Fibroblast of skin of right biceps (primary cell): ENCODE measurements around the gene SIRPA.

Source experiments
- DNase-seq: peaks from one replicate; pipeline ENCODE4 v3.0.0-alpha.2; 2013

SIRPA gene

GRCh38 chr20:1935696-1936366, 40.6 kb downstream of the SIRPA start:
- DNase-seq, result no peak

GRCh38 chr20:1937316-1937976, 42.2 kb downstream of the SIRPA start:
- no peak for DNase-seq

GRCh38 chr20:1938464-1939269, 43.5 kb downstream of the SIRPA start:
- DNase-seq, result no peak

GRCh38 chr20:1939270-1939595, 44.0 kb downstream of the SIRPA start:
- DNase-seq, result no peak

- no peak for DNase-seq
Measured at GRCh38 chr20:1940581-1940980, 45.4 kb downstream of the SIRPA start.

GRCh38 chr20:1941226-1941625, 46.0 kb downstream of the SIRPA start:
- DNase-seq, result peak; percentile 27

GRCh38 chr20:1942061-1942460, 46.9 kb downstream of the SIRPA start:
- no peak for DNase-seq

GRCh38 chr20:1942486-1943274, 47.5 kb downstream of the SIRPA start:
- no peak for DNase-seq

- DNase-seq, result no peak
Measured at GRCh38 chr20:1943275-1944002, 48.2 kb downstream of the SIRPA start.

GRCh38 chr20:1944345-1945091, 49.3 kb downstream of the SIRPA start:
- DNase-seq, result no peak

- peak; percentile 21 for DNase-seq
Measured at GRCh38 chr20:1945134-1945618, 50.0 kb downstream of the SIRPA start.

- DNase-seq, result no peak
Measured at GRCh38 chr20:1945660-1946059, 50.5 kb downstream of the SIRPA start.

- DNase-seq, result no peak
Measured at GRCh38 chr20:1946442-1946761, 51.2 kb downstream of the SIRPA start.

- DNase-seq, result no peak
Measured at GRCh38 chr20:1946762-1947534, 51.7 kb downstream of the SIRPA start.

- DNase-seq, result no peak
Measured at GRCh38 chr20:1947535-1947846, 52.3 kb downstream of the SIRPA start.

- DNase-seq, result no peak
Measured at GRCh38 chr20:1949347-1950100, 54.3 kb downstream of the SIRPA start.

GRCh38 chr20:1950836-1951235, 55.6 kb downstream of the SIRPA start:
- DNase-seq, result no peak

GRCh38 chr20:1951436-1952115, 56.4 kb downstream of the SIRPA start:
- DNase-seq, result no peak

- DNase-seq, result no peak
Measured at GRCh38 chr20:1952737-1953530, 57.7 kb downstream of the SIRPA start.
